Skeletal muscle satellite cell (primary cell): ENCODE measurements around the gene DGCR8.
A peak's percentile ranks its signal among the peaks of the same experiment; 100 is the strongest.

Experiments
- H3K27me3 ChIP-seq: 2 replicates; pipeline ENCODE4 v1.7.0; 2013; ENCODE audit warnings: low read length; ENCODE audit not compliant: control insufficient read depth, insufficient read depth
- H3K36me3 ChIP-seq: 2 replicates; pipeline ENCODE4 v1.7.0; 2013; ENCODE audit warnings: mild to moderate bottlenecking, control low read depth, low read length; ENCODE audit not compliant: insufficient read depth
- H3K4me1 ChIP-seq: 2 replicates; pipeline ENCODE4 v1.7.0; 2013; ENCODE audit warnings: low read length; ENCODE audit not compliant: control insufficient read depth, insufficient read depth
- H3K4me2 ChIP-seq: 2 replicates; pipeline ENCODE4 v1.7.0; 2013; ENCODE audit warnings: mild to moderate bottlenecking, low read length
- H3K4me3 ChIP-seq: 2 replicates; pipeline ENCODE4 v1.7.0; 2013; ENCODE audit warnings: low read length
- H3K9ac ChIP-seq: 2 replicates; pipeline ENCODE4 v1.7.0; 2013; ENCODE audit warnings: mild to moderate bottlenecking, low read depth, low read length, moderate library complexity
- H3K9me3 ChIP-seq: replicated peaks from 2 replicates; pipeline ENCODE4 v1.7.0; 2013; ENCODE audit warnings: mild to moderate bottlenecking, control low read depth, low read length

The DGCR8 gene

GRCh38 chr22:20080445-20080775 is 369 bp downstream of the DGCR8 start:
- Histone ChIP-seq H3K36me3 (peaks cover 14% of the 10 kb centered on the region), H3K9me3 (no peaks in the 10 kb centered on the region), H3K27me3 (no peaks in the 10 kb centered on the region), H3K4me2 (peak overlapping the region; percentile 91), H3K4me1 (peaks cover 25% of the 10 kb centered on the region), H3K9ac (peak overlapping the region; percentile 89), H3K4me3 (peak overlapping the region; percentile 77)

- Histone ChIP-seq H3K9me3 (no peaks in the 10 kb centered on the region), H3K9ac (peak overlapping the region; percentile 89), H3K36me3 (peaks cover 20% of the 10 kb centered on the region), H3K4me3 (peak overlapping the region; percentile 77), H3K4me1 (peaks cover 25% of the 10 kb centered on the region), H3K27me3 (no peaks in the 10 kb centered on the region), H3K4me2 (peak overlapping the region; percentile 91)
Measured at GRCh38 chr22:20080776-20081654, 974 bp downstream of the DGCR8 start.

GRCh38 chr22:20083157-20083890 is 3.3 kb downstream of the DGCR8 start:
- Histone ChIP-seq H3K9me3 (no peaks in the 10 kb centered on the region), H3K4me3 (no peak overlapping the region), H3K36me3 (peaks cover 43% of the 10 kb centered on the region), H3K4me1 (peaks cover 25% of the 10 kb centered on the region), H3K9ac (peak overlapping the region; percentile 18), H3K27me3 (no peaks in the 10 kb centered on the region), H3K4me2 (peak overlapping the region; percentile 26)

- Histone ChIP-seq H3K36me3 (peaks cover 50% of the 10 kb centered on the region), H3K9ac (no peak overlapping the region), H3K27me3 (no peaks in the 10 kb centered on the region), H3K4me1 (peaks cover 25% of the 10 kb centered on the region), H3K4me2 (peak overlapping the region; percentile 26), H3K4me3 (no peak overlapping the region), H3K9me3 (no peaks in the 10 kb centered on the region)
Measured at GRCh38 chr22:20083891-20084546, 4.0 kb downstream of the DGCR8 start.

- no peaks in the 10 kb centered on the region for H3K27me3 ChIP-seq
- peaks cover 57% of the 10 kb centered on the region for H3K36me3 ChIP-seq
- H3K9me3 ChIP-seq: no peaks in the 10 kb centered on the region
- H3K9ac ChIP-seq: no peak overlapping the region
- no peak overlapping the region for H3K4me3 ChIP-seq
- H3K4me2 ChIP-seq: peak overlapping the region; percentile 26
- peaks cover 26% of the 10 kb centered on the region for H3K4me1 ChIP-seq
Measured at GRCh38 chr22:20084547-20085413, 4.7 kb downstream of the DGCR8 start.

GRCh38 chr22:20085651-20086050 is 5.6 kb downstream of the DGCR8 start:
- H3K9ac ChIP-seq: no peak overlapping the region
- H3K36me3 ChIP-seq: peaks cover 65% of the 10 kb centered on the region
- H3K4me1 ChIP-seq: peaks cover 32% of the 10 kb centered on the region

GRCh38 chr22:20086101-20086599 is 6.1 kb downstream of the DGCR8 start:
- H3K4me1 ChIP-seq: peaks cover 32% of the 10 kb centered on the region
- no peak overlapping the region for H3K4me2 ChIP-seq
- H3K9ac ChIP-seq: no peak overlapping the region
- H3K36me3 ChIP-seq: peaks cover 70% of the 10 kb centered on the region
- H3K4me3 ChIP-seq: no peak overlapping the region
- H3K27me3 ChIP-seq: no peaks in the 10 kb centered on the region
- no peaks in the 10 kb centered on the region for H3K9me3 ChIP-seq

More at GRCh38 chr22:20085651-20086050, 5.6 kb downstream of the DGCR8 start:
- Histone ChIP-seq H3K27me3 (no peaks in the 10 kb centered on the region), H3K4me3 (no peak overlapping the region), H3K4me2 (no peak overlapping the region), H3K9me3 (no peaks in the 10 kb centered on the region)

GRCh38 chr22:20086763-20087162 is 6.7 kb downstream of the DGCR8 start:
- Histone ChIP-seq H3K4me1 (peaks cover 25% of the 10 kb centered on the region), H3K9me3 (no peaks in the 10 kb centered on the region), H3K4me3 (no peak overlapping the region), H3K36me3 (peaks cover 76% of the 10 kb centered on the region), H3K4me2 (no peak overlapping the region), H3K9ac (no peak overlapping the region), H3K27me3 (no peaks in the 10 kb centered on the region)

- no peak overlapping the region for H3K9ac ChIP-seq
Measured at GRCh38 chr22:20087319-20088262, 7.5 kb downstream of the DGCR8 start.

GRCh38 chr22:20088263-20088648 is 8.2 kb downstream of the DGCR8 start:
- peaks cover 17% of the 10 kb centered on the region for H3K4me1 ChIP-seq
- no peaks in the 10 kb centered on the region for H3K9me3 ChIP-seq
- no peaks in the 10 kb centered on the region for H3K27me3 ChIP-seq
- no peak overlapping the region for H3K4me2 ChIP-seq
- H3K36me3 ChIP-seq: peaks cover 79% of the 10 kb centered on the region
- no peak overlapping the region for H3K4me3 ChIP-seq
- H3K9ac ChIP-seq: no peak overlapping the region

More at GRCh38 chr22:20087319-20088262, 7.5 kb downstream of the DGCR8 start:
- no peak overlapping the region for H3K4me3 ChIP-seq
- H3K36me3 ChIP-seq: peaks cover 82% of the 10 kb centered on the region
- H3K9me3 ChIP-seq: no peaks in the 10 kb centered on the region
- H3K4me2 ChIP-seq: no peak overlapping the region
- H3K4me1 ChIP-seq: peaks cover 23% of the 10 kb centered on the region
- no peaks in the 10 kb centered on the region for H3K27me3 ChIP-seq
